ENCODE measurements around the gene MINPP1.
"Not testable (repeated sequence)": the region's sequence is repeated elsewhere in the genome, so short reads cannot be mapped to it uniquely, and the experiment has no call there.

DNA sequence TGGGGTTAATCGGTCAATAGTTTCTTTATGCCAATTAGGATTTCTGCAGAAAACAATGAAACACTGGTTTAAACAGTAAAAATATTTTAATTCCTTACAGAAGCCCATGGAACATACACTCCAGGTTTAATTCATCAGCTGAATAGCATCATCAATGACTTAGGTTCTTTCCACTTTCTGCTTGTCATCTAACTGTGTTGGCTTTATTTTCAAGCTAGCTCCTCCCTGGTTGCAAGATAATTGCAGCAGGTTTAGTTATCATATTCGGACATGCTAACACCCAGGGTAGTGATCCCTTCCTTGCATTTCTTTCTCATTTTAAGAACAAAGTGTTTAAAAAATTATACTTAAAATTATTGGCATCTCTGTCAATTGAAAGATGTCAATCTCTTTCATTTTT lies 7.3 kb upstream of the MINPP1 start:
- not testable (repeated sequence) for TF ChIP-seq CTCF, POLR2A (IDR thresholded peaks at IDR 0.05)

Measured in heart left ventricle (tissue), 13 donors.